GM23338 (cell line): ENCODE measurements around the gene IGDCC3. TPM values are rescaled to one million over a fixed set of nuclear protein-coding genes. Genes with fewer than 3 reads are reported as not detected.

Experiments used
- ATAC-seq: fragments of 200-7000 bp; cut with Tn5 transposase; 3 replicates; pipeline ENCODE4 v1.9.1; 2020
- DNase-seq: peaks from one replicate; pipeline ENCODE4 v3.0.0-alpha.2; 2015; ENCODE audit warnings: low spot score
- H2AFZ ChIP-seq: fragments of 200-600 bp; sonication (generic); 2 replicates; pipeline ENCODE4 v1.8.0; 2016; ENCODE audit warnings: antibody characterized with exemption, mild to moderate bottlenecking, moderate library complexity
- H3F3A ChIP-seq: fragments of 200-600 bp; sonication (generic); replicated peaks from 2 replicates; pipeline ENCODE4 v1.8.0; 2017; ENCODE audit warnings: antibody characterized with exemption, mixed run types, low read depth
- H3K27ac ChIP-seq: fragments of 200-600 bp; sonication (generic); 2 replicates; pipeline ENCODE4 v1.6.1; 2016; ENCODE audit warnings: low read depth
- H3K27me3 ChIP-seq: fragments of 200-600 bp; sonication (generic); 2 replicates; pipeline ENCODE4 v1.8.0; 2016; ENCODE audit warnings: mild to moderate bottlenecking, mixed run types, moderate library complexity; ENCODE audit not compliant: insufficient read depth
- H3K36me3 ChIP-seq: fragments of 200-600 bp; sonication (generic); 2 replicates; pipeline ENCODE4 v1.8.0; 2016; ENCODE audit warnings: mild to moderate bottlenecking; ENCODE audit not compliant: insufficient read depth
- H3K4me1 ChIP-seq: fragments of 200-600 bp; sonication (generic); 2 replicates; pipeline ENCODE4 v1.8.0; 2016; ENCODE audit warnings: mild to moderate bottlenecking, moderate library complexity; ENCODE audit not compliant: insufficient read depth
- H3K4me2 ChIP-seq: fragments of 200-600 bp; sonication (generic); 2 replicates; pipeline ENCODE4 v1.7.1; 2017; ENCODE audit warnings: mixed run types
- H3K4me3 ChIP-seq: fragments of 200-600 bp; sonication (generic); 2 replicates; pipeline ENCODE4 v1.6.1; 2016; ENCODE audit warnings: mixed run types
- H3K79me2 ChIP-seq: fragments of 200-600 bp; sonication (generic); replicated peaks from 2 replicates; pipeline ENCODE4 v1.8.0; 2017; ENCODE audit warnings: mild to moderate bottlenecking; ENCODE audit not compliant: insufficient read depth
- H3K9me2 ChIP-seq: fragments of 200-600 bp; sonication (generic); 2 replicates; pipeline ENCODE4 v1.8.0; 2017; ENCODE audit not compliant: insufficient read depth
- H4K20me1 ChIP-seq: fragments of 200-600 bp; sonication (generic); replicated peaks from 2 replicates; pipeline ENCODE4 v1.8.0; 2017; ENCODE audit warnings: mild to moderate bottlenecking; ENCODE audit not compliant: insufficient read depth
- H3K27ac Mint-ChIP-seq: 2 replicates; pipeline ENCODE4 v1.8.0; 2020; ENCODE audit warnings: inconsistent platforms, mild to moderate bottlenecking, moderate library complexity, mixed read lengths
- H3K27me3 Mint-ChIP-seq: 3 replicates; pipeline ENCODE4 v1.8.0; 2022; ENCODE audit warnings: low read depth, mild to moderate bottlenecking, moderate library complexity, mixed read lengths, inconsistent platforms; ENCODE audit not compliant: insufficient read depth, poor library complexity
- H3K36me3 Mint-ChIP-seq: 3 replicates; pipeline ENCODE4 v1.8.0; 2021; ENCODE audit warnings: low read depth, mild to moderate bottlenecking, inconsistent platforms, moderate library complexity, mixed read lengths
- H3K4me1 Mint-ChIP-seq: 3 replicates; pipeline ENCODE4 v1.8.0; 2020; ENCODE audit warnings: mild to moderate bottlenecking, inconsistent platforms, mixed read lengths
- H3K4me3 Mint-ChIP-seq: 3 replicates; pipeline ENCODE4 v1.8.0; 2021; ENCODE audit warnings: moderate library complexity, mild to moderate bottlenecking, inconsistent platforms, mixed read lengths
- H3K9me3 Mint-ChIP-seq: 3 replicates; pipeline ENCODE4 v1.8.0; 2020; ENCODE audit warnings: moderate library complexity, mild to moderate bottlenecking, inconsistent platforms, mixed read lengths
- CREB1 ChIP-seq: fragments of 250-450 bp; sonication (Bioruptor Pico); IDR thresholded peaks from 2 replicates; pipeline ENCODE4 v1.5.0; 2020; ENCODE audit warnings: low read depth, mild to moderate bottlenecking, moderate library complexity
- CTCF ChIP-seq, 2 experiments: fragments of 200-600 bp in 1 of 2; sonication (generic) in 1 of 2; conservative IDR thresholded peaks; 2 replicates each; pipeline versions ENCODE4 v1.5.1 to v1.6.1; 2016 to 2017; ENCODE audit warnings: antibody characterized with exemption in 2 of 2, low read depth in 2 of 2, mild to moderate bottlenecking in 2 of 2, moderate library complexity in 1 of 2
- ETS1 ChIP-seq: IDR thresholded peaks from 2 replicates; pipeline ENCODE4 v1.6.1; 2016; ENCODE audit warnings: antibody characterized with exemption
- EZH2 ChIP-seq: fragments of 200-600 bp; sonication (generic); IDR thresholded peaks from one replicate; pipeline ENCODE4 v1.8.0; 2017; ENCODE audit warnings: antibody characterized with exemption, mild to moderate bottlenecking, low read depth; ENCODE audit not compliant: unreplicated experiment
- EZH2phosphoT487 ChIP-seq: fragments of 200-600 bp; sonication (generic); IDR thresholded peaks from one replicate; pipeline ENCODE4 v1.8.1; 2018; ENCODE audit warnings: antibody characterized with exemption; ENCODE audit not compliant: unreplicated experiment
- JUNB ChIP-seq: IDR thresholded peaks from one replicate; pipeline ENCODE4 v1.6.1; 2016; ENCODE audit warnings: antibody characterized with exemption; ENCODE audit not compliant: unreplicated experiment
- NANOG ChIP-seq: IDR thresholded peaks from 2 replicates; pipeline ENCODE4 v1.6.1; 2016; ENCODE audit warnings: antibody characterized with exemption, borderline replicate concordance
- POLR2AphosphoS5 ChIP-seq: IDR thresholded peaks from 2 replicates; pipeline ENCODE4 v1.6.1; 2016; ENCODE audit warnings: antibody characterized with exemption, low read depth
- REST ChIP-seq: IDR thresholded peaks from one replicate; pipeline ENCODE4 v1.6.1; 2018; ENCODE audit warnings: antibody characterized with exemption; ENCODE audit not compliant: unreplicated experiment
- STAT1 ChIP-seq: IDR thresholded peaks from one replicate; pipeline ENCODE4 v1.6.1; 2016; ENCODE audit warnings: antibody characterized with exemption; ENCODE audit not compliant: unreplicated experiment
- ZNF114 ChIP-seq: fragments of 250-450 bp; sonication (Bioruptor Pico); IDR thresholded peaks from 2 replicates; pipeline ENCODE4 v1.5.0; 2020; ENCODE audit warnings: mild to moderate bottlenecking, moderate library complexity
- ZNF331 ChIP-seq: fragments of 250-450 bp; sonication (Bioruptor Pico); IDR thresholded peaks from 2 replicates; pipeline ENCODE4 v1.5.0; 2020; ENCODE audit warnings: low read depth, mild to moderate bottlenecking, moderate library complexity
- ZNF462 ChIP-seq: fragments of 250-450 bp; sonication (Bioruptor Pico); IDR thresholded peaks from 2 replicates; pipeline ENCODE4 v1.5.0; 2020; ENCODE audit warnings: mild to moderate bottlenecking, moderate library complexity
- polyA plus RNA-seq: library from polyadenylated mRNA; unstranded; fragments of >200 nt; fragmentation: Nextera tagmentation; extraction: Ambion mirVana; gene quantifications from 2 replicates; pipeline ENCODE4 v1.2.1, GENCODE V29; 2016
- total RNA-seq: library from RNA; depleted of rRNA; stranded (reverse); fragments of >200 nt; shearing (Covaris generic); gene quantifications from 2 replicates; pipeline ENCODE4 v1.2.3, GENCODE V29; 2014

IGDCC3 gene
- total and polyA plus RNA-seq, 2 experiments from 2014 or later = 15.3 to 30.7 TPM

- DNase-seq (no peak), ATAC-seq (no peak)
- H3K27me3 ChIP-seq = peaks cover 29% of the 10 kb centered on the region
- Mint-ChIP-seq H3K9me3 (no peaks in the 10 kb centered on the region), H3K27me3 (peaks cover 13% of the 10 kb centered on the region), H3K4me1 (peaks cover 17% of the 10 kb centered on the region), H3K27ac (no peak overlapping the region), H3K4me3 (no peak overlapping the region), H3K36me3 (no peaks in the 10 kb centered on the region)
- peaks cover 5% of the 10 kb centered on the region; the same call in 1 of the 2 replicates for H3K9me2 ChIP-seq
- H3K36me3 ChIP-seq = no peaks in the 10 kb centered on the region
- peaks cover 14% of the 10 kb centered on the region for H3K4me1 ChIP-seq
- H3K27ac ChIP-seq = no peak overlapping the region
- TF ChIP-seq REST (no peak), ZNF331 (CRISPR knock-in tag) (no peak), EZH2phosphoT487 (no peak), POLR2AphosphoS5 (no peak), CREB1 (CRISPR knock-in tag) (no peak), NANOG (no peak), EZH2 (no peak), ETS1 (no peak), ZNF114 (CRISPR knock-in tag) (no peak), STAT1 (no peak), JUNB (no peak), CTCF (conservative IDR thresholded peaks at IDR 0.05; ENCODE audit: low read depth in 2 of 2) (no peak), ZNF462 (CRISPR knock-in tag) (no peak)
- H4K20me1 ChIP-seq = no peaks in the 10 kb centered on the region
- H3K4me2 ChIP-seq = no peak overlapping the region
- H3K4me3 ChIP-seq = no peak overlapping the region
- no peak overlapping the region for H2AFZ ChIP-seq
- H3K79me2 ChIP-seq = no peaks in the 10 kb centered on the region
- 0 out of 2 replicates have a peak, but pooled peaks cover 6% of the 10 kb centered on the region for H3F3A ChIP-seq
These were observed 88.4 kb downstream of the IGDCC3 start for GRCh38 chr15:65289261-65289854.
